Astrocyte of the hippocampus (primary cell): ENCODE measurements around the gene TUB.

Experiments
- DNase-seq: peaks from one replicate; pipeline ENCODE4 v3.0.0; 2011; ENCODE audit warnings: low read depth, low spot score

TUB gene

DNA sequence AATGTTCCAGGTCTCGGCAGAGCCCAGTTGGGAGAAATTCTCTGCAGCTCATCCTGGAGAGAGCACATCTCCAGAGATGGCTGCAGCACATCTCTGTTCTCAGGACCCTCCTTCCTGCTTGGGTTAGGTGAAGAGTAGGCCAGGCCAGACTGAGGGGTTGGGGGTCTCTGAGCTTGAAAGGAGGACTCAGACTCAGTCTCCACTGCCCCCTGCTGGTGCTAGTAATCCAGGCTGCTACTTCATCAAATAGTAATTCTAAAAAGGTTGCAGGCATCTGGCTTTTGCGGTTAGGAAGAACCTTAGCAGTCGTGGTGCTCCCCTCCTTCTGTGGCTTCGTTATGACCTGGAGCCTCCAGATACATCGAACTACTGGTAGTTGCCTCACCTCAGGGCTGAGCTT is 9.7 kb downstream of the TUB start:
- DNase-seq: peak; percentile 62

DNA sequence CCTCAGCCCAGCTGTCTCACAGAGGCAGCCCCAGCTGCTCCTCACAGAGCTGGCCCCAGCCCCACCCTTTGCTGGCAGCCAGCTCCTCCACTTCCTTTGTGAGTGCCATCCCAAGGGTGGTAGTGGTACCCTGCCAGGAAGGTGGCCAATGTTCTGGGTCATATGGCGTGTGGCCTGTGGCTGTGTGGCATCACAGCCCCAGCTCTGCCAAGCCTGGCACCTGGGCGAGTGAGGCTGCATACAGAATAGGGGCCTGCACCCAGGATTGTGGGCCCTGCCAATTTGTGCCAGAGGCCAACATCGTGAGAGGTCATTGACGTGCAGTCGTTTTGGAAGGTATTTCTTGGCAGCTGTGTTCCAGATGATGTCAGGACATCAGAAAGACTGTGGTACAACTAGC is 10.7 kb downstream of the TUB start:
- DNase-seq: no peak

DNA sequence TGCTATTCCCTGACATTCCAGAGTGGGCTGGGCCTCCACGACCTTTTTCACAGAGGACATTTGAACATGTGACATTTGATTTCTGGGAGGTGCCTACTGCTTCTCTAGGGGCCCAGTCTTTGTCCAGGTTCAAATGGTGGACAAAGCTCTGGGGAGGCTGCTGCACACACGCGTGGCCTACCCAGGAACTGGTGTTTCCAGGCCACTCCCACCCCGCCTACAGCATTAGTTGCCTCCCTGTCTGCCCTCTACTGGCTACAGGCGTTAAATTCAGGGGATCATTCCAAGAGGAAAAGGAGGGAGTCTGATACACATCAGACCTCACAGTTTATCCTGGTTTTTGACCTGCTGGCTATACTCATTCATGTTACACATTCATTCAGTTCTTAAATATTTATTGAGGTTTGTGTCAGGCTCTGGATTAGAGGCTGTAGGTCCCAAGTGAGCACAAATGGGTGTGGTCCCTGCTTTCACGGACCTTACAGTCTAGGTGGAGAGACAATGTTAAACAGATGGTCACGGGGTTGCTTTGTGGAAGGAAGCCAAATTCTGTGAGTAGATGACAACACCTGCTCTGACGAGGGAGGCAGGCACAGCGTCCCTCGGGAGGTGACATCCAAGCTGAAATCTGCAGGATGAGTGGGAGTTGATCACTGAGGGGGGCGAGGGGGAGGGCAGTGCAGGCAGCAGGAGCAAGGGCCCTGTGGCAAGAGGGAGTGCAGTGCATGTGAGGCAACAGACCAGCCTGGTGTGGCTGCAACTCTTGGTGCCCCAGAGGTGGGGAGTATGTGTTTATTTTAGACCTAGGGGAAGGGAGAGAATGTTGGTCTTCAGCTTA is 11.8 kb downstream of the TUB start:
- peak; percentile 78 for DNase-seq

DNA sequence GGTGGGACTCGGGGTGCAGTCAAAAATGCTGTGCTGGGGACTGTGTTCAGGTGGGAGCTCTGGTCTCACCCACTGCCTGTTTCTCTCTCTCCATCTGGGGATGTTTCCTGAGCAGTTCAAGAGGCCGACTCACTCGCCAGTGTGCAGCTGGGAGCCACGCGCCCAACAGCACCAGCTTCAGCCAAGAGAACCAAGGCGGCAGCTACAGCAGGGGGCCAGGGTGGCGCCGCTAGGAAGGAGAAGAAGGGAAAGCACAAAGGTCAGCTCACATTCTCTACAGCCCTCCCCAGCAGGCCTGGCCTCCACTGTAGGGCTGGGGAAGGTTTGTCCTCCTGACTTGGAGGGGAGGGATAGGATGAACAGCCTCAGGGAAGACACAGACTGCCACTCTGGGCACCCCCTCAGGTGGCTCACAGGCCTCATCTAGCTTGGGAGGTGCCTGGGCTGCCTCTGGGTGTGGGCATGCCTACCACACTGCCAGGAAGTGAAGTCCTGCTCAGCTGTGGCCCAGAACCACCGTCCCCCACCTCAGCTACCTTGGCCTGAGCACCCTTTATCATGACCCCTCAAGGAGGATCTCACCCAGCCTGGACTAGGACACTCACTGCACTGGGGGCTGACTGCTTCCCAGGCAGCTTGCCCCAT is 13.0 kb downstream of the TUB start:
- DNase-seq: no peak

DNA sequence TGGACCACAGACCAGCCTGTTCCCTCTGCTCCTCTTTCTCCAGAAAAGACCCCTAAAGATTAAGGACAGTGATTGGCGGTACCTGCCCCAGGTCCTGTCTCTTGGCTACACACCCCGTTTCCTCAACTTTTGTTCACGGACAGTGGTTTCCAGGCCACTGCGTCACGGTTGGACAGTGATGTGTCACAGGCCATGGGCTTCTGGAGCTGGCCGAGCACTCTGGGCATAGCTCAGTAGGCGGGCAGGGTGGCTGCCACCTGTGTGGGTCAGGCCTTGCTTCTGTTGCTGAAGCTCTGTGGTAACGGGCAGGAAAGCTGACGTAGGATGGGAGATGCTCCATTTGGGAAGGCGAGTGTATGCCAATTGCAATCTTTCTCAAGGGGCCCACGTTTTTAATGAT is 13.6 kb downstream of the TUB start:
- DNase-seq: no peak

DNA sequence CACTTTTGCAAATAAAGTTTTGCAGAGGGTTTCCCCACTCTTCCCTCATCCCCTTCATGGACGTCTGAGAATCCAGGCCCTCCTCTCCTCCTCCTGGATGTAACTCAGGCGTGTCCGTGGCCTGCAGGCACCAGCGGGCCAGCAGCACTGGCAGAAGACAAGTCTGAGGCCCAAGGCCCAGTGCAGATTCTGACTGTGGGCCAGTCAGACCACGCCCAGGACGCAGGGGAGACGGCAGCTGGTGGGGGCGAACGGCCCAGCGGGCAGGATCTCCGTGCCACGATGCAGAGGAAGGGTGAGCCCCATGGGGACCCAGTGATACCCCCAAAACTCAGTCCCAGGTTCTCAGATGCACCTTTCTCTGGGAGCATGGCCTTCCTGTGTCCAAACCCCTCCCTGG is 14.4 kb downstream of the TUB start:
- DNase-seq: no peak

DNA sequence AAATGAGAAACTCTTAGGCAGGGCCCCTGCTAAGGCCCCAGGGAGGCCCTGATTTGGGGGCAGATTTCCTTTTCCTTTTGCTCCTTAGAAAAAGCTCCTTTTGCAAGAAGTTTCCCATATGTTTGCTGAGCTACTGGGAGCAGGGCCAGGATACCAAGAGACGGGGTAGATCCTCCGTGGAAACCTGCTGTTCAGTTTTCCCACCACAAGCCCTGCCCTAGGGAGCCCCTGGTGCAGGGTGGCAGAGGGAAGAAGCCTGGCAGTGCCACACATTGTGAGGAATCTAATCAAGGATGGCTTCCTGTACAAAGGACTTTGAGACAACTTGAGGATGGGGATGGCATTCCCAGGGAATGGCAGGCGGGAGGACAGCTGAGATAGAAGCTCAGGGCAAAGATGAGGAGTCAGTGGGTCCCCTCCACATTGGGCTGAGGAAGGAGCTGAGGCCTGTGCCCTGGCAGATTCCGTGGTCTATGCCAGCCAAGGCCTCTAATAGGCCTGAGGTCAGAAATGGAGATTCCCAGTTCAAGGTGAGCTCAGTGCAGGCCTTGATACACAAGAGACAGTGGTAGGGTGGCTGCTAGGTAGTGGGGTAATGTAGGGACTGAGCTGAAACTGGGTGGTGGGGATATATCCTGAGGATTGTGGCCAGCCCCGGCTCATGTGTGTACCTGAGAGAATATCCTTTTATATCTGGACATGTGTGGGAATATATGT is 15.0 kb downstream of the TUB start:
- DNase-seq: no peak

DNA sequence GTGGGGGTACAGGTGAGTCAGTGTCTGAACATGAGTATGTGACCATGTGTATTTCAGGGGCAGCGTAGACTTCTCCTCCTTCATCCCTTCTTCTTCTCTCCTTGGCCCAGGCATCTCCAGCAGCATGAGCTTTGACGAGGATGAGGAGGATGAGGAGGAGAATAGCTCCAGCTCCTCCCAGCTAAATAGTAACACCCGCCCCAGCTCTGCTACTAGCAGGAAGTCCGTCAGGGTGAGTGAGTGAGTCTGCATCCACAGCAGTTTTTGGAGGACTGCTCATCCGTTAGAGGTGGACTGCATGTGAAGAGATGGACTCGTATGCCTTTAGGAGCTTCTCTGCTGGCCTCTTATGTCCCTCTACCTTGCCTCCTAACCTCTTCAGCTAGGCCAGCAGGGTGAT is 15.6 kb downstream of the TUB start:
- DNase-seq: no peak

DNA sequence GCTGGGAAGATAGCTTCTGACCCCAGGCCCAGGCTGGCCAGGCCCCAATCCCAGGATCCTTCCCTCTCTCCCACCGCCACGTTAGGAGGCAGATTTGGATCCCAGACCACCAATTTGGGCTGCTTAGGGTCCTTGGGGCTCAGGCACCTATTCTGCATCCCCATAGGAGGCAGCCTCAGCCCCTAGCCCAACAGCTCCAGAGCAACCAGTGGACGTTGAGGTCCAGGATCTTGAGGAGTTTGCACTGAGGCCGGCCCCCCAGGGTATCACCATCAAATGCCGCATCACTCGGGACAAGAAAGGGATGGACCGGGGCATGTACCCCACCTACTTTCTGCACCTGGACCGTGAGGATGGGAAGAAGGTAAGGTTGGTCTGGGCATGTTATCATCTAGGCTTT is 16.1 kb downstream of the TUB start:
- no peak for DNase-seq

DNA sequence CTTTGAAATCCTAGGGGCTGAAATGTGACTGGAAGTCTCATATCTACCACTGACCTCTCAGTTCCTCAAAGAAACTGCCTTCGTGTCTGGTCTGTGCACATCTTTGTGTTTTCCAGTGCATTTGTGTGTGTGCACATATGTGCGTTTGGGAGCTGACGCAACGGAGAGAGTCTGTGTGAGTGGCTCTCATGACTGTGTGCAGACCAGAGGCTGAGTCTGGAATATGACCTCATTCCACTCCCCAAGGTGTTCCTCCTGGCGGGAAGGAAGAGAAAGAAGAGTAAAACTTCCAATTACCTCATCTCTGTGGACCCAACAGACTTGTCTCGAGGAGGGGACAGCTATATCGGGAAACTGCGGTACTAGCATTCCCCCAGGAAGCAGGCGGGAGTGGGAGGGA is 16.5 kb downstream of the TUB start:
- no peak for DNase-seq

DNA sequence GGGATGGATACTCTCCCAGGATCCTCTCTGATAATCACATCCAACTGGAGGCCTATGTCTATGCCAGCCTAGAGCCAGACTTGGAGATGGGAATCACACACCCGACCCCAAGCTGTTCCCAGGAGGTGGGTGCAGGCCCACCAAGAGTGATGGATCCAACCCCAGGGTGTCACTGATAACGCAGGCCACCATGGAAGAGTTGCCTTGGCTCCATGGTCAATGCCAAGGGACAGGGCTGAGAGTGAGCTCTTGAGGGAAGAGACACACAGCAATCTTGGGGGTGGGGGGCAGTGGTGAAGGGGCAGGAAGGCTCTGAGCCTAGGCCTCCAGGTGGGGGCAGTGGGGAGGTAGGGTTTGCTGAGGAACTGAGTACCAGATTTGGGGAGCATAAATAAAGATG is 16.9 kb downstream of the TUB start:
- no peak for DNase-seq

DNA sequence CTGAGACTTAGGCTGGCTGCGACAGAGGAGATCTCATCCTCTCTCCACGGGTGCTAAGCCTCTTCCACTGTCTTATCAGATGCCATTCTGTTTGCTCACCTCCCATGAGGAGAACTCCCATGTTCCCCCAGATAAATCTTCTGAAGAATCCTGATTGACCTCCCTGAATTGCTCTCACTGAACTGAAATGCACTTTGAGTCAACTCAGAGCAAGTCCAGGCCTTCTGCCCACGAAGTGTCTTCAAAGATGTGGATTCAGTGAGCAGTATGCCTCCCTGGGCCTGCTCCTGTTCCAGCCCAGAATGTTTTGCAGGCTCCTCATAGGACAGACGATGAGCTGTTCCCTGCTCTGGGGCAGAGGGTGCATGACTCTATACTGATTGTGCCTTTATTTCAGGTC is 17.4 kb downstream of the TUB start:
- DNase-seq: no peak

DNA sequence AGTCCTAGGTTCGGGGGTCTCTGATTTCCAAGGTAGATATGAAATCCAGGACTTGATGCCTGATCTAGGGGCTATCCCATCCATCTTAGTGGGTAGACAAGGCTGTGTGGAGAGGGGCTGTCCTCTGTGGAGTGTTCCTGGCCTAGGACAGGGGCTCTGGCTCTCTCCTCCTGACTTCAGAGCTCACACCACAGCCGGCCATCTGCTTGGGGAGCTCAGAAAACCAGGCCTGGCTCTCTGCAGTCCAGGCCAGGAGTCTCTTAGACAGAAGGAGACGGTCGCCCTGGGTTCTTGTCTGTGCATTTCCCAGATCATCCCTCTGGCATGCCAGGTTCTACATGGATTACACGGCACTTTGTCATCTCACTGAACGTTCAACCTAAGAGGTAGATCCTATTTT is 17.9 kb downstream of the TUB start:
- no peak for DNase-seq

DNA sequence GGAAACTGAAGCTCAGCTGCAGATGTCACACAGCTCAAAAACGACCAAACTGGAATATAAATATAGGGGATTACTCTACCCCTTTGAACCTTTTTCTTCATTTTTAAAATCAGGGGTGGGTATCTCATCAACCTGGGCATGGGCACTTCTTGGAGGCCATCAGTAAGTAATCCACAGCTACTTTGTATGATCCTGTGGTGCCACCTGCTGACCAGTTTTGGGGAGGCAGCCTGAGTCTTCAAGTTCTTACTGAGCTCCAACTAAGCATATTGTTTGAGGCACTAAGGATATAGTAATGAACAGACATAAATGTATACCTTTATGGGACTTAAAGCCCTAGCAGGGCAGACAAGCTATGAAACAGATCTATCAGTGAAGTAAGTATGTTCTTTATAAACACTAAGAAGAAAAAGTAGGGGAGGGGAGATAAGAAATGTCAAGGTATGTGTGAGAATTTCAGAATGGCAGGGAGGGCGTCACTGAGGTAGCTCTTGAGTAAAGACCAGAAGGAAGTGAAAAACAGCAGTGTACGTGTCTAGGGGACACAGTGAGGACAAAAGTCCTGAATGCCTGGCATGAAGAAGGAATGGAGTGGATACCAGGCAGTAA is 18.4 kb downstream of the TUB start:
- DNase-seq: peak; percentile 87

DNA sequence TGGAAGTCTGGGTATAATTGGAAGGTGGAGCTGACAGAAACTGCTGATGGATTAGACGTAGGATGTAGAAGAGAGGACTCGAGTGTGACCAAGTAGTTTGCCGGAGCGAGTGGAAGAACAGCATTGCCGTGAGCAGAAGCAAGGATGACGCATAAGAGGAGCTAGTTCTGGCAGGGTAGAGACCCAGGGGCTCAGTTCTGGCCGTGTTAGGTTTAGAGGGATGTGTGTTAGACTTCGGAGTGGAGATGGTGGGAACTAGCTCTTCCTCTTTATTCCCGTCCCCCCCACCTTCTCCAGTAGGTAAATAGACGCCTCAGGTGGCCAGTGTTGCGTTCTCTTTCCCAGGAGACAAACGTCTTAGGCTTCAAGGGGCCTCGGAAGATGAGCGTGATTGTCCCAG is 19.1 kb downstream of the TUB start:
- DNase-seq: no peak

DNA sequence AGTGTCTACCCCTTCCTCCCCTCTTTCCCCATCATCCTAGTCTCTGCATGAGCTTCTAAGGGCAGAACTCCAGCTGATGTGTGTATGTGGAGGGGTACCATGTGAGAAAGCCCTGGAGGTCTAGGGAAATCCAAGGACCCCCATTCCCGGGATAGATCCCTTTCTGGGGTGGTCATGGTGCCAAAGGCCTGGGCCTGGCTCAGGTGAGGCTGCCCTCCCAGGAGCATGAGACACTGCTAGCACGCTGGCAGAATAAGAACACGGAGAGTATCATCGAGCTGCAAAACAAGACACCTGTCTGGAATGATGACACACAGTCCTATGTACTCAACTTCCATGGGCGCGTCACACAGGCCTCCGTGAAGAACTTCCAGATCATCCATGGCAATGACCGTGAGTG is 19.6 kb downstream of the TUB start:
- DNase-seq: no peak

DNA sequence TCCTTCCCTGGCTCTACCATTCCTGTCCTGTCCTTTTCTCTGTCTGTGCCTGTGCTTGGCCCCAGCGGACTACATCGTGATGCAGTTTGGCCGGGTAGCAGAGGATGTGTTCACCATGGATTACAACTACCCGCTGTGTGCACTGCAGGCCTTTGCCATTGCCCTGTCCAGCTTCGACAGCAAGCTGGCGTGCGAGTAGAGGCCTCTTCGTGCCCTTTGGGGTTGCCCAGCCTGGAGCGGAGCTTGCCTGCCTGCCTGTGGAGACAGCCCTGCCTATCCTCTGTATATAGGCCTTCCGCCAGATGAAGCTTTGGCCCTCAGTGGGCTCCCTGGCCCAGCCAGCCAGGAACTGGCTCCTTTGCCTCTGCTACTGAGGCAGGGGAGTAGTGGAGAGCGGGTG is 20.4 kb downstream of the TUB start:
- DNase-seq: no peak

DNA sequence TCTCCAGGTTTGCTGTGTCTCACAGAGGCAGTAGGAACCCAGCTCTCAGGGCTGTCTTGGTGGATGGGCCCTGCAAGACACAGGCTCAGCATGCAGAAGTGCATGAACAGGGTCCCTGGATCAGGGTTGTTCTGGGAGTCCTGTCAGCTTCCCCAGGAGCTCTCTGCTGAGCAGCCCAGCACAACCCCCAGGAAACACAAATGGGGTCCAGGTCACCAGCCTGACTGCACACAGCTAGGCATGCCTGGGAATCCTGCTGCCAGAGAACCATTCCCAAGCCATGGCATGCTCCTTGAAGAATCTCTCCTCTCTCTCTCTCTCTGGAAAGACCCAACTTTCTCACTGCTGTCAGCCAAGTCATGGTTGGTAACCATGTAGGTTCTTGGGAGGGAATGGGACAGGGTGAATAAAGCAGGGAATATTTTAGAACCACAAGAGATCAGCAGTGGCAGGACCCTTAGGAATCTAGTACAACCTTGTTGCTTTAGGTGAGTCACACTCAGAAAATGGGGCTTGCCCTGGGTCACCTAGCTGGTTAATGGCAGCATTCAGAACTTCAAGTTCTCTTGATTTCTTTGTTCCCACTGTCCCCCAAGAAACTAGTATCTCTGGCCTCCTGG is 21.4 kb downstream of the TUB start:
- DNase-seq: no peak

DNA sequence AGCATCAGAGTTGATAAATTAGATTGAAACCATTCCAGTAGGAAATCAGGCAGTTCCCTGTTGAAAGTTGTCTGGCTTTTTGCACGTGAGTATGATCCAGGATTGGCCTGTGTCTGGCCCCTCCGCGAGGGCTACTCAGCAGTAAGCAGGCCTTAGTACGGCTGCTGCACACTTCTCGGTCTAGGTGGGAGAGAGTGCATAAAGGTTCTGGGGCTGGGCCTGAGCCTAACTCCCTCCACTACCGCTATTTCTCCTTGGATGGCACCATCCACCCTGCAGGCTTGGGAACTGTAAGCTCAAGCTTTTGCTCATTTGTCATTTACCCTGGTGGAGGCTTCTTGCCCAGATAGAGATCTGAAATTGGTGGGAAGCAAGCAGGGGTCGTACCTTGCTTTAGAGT is 22.0 kb downstream of the TUB start:
- DNase-seq: no peak

DNA sequence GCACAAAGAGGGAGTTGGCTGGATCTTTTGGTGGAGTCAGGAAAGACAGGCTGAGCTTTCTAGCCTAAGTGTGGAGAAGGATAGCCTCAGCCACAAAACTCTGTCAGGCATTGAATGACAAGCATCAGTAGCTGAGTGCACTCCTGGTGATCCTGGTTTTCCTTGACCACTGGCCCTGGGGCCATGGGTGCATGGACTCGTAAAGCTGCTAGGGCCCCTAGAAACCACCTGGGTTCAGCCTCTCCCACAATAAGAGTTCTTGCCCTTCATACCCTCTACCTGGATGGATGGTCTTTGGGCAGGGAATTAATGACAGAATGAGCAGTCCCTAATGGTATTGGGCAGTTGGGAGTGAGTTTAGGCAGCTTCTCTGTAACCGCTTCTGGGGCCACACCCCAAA is 22.9 kb downstream of the TUB start:
- no peak for DNase-seq

DNA sequence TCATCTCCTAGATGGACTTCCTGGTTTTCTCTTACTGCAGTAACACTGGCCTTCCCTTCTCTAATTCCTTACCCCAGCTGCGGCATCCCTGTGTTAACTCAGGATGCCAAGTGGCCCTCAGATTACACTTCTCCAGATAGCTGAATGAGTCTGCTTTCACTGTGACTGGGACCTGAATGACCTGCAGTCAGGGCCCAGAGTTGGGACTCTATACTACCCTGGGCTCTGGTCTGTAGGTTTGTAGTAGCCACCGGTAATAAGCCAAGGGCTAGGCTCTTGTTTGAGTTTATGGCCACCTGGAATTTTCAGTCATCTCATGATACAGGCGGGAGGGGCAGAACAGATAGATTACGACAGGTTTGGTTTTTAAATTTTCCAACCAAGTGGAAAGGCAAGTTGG is 24.1 kb downstream of the TUB start:
- DNase-seq: no peak

DNA sequence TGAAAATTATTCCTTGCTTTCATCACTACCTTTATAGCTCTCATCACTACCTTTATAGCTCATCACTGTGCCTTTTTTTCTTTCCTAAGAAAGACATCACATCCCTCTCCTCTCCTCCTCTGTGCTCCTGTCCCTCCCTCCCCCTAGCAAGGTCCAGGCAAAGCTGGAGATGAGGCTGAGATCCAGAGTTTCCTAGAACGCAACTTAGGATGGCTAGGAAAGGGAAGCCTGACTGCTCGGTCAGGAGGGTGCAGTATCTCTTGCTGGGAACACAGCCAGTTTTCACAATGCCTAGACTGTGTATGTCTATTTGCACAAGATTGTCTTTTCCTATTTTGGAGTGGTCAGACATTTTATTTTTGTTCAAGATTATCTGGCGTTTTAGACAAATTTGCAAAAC is 24.7 kb downstream of the TUB start:
- DNase-seq: no peak
